Measurements from ENCODE around the gene TSPAN9.

Gene TSPAN9

DNA sequence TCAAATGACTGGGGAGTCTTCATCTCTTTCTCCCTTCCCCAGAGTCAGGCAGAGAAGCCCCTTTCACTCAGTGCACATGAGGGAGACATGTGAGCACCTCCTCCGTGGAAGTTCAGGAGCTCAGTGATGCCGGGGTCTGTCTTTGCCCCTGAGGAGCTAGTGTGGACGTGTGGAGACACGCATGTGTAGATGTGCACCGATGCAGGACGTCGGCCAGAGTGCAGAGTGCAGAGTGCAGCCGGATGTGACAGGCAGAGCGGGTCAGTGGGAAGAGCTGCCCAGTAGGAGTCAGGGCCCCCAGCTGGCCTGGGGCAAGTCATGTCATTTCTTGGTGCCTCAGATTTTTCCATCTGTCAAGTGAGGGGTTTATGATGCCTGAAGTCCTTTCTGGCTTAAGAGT is 20.7 kb downstream of the TSPAN9 start:
- Histone ChIP-seq H3K9me3 (ENCODE audit: low read length) (no peaks in the 10 kb centered on the region), H3K79me2 (ENCODE audit: insufficient read depth, low read length) (no peaks in the 10 kb centered on the region), H3K4me3 (ENCODE audit: low read depth, low read length, poor library complexity, severe bottlenecking) (peak overlapping the region; percentile 24), H3F3A (ENCODE audit: insufficient read depth, low read length) (no peaks in the 10 kb centered on the region), H3K4me2 (ENCODE audit: low read length) (peak overlapping the region; percentile 36; the same call in 1 of the 2 replicates), H3K27ac (ENCODE audit: low read depth, low read length, poor library complexity, severe bottlenecking) (no peak overlapping the region), H3K9ac (ENCODE audit: low read length) (no peak overlapping the region), H3K9me2 (ENCODE audit: low read depth, low read length) (no peaks in the 10 kb centered on the region), H3K4me1 (ENCODE audit: insufficient read depth, low read length, severe bottlenecking) (peaks cover 11% of the 10 kb centered on the region), H2AFZ (ENCODE audit: low read length) (no peak overlapping the region), H4K20me1 (ENCODE audit: insufficient read depth, low read length) (no peaks in the 10 kb centered on the region), H3K36me3 (ENCODE audit: insufficient read depth, low read length) (no peaks in the 10 kb centered on the region), H3K27me3 (ENCODE audit: insufficient read depth, low read length) (peaks cover 4% of the 10 kb centered on the region; the same call in 1 of the 2 replicates)
- TF ChIP-seq EZH2 (IDR thresholded peaks at IDR 0.05; ENCODE audit: borderline replicate concordance, low read length) (no peak), CTCF (IDR thresholded peaks at IDR 0.05; ENCODE audit: low read length) (no peak)

DNA sequence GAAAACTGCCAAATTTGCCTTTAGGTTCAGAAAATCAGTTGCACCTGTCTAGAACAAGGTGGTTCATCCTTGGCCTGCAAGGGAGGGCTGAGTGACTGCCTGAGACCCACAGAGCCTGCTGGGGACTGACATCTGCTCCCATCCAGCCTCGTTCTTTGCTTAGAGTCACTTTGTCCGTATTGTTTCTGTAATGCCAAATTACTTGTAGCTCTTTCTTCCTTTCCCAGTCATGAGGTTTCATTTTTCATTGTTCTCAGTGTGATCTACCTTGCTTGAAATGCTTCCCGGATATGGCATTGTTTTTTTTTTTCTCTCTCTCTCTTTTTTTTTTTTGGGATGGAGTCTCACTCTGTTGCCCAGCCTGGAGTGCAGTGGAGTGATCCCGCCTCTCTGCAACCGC is 21.3 kb downstream of the TSPAN9 start:
- Histone ChIP-seq H3K9ac (ENCODE audit: low read length) (no peak overlapping the region), H3K9me2 (ENCODE audit: low read depth, low read length) (no peaks in the 10 kb centered on the region), H2AFZ (ENCODE audit: low read length) (no peak overlapping the region), H3K4me3 (ENCODE audit: low read depth, low read length, poor library complexity, severe bottlenecking) (no peak overlapping the region), H3K79me2 (ENCODE audit: insufficient read depth, low read length) (no peaks in the 10 kb centered on the region), H3K27me3 (ENCODE audit: insufficient read depth, low read length) (peaks cover 7% of the 10 kb centered on the region; the same call in 1 of the 2 replicates), H3K4me1 (ENCODE audit: insufficient read depth, low read length, severe bottlenecking) (peaks cover 11% of the 10 kb centered on the region), H3K9me3 (ENCODE audit: low read length) (no peaks in the 10 kb centered on the region), H3K27ac (ENCODE audit: low read depth, low read length, poor library complexity, severe bottlenecking) (no peak overlapping the region), H3F3A (ENCODE audit: insufficient read depth, low read length) (no peaks in the 10 kb centered on the region), H3K36me3 (ENCODE audit: insufficient read depth, low read length) (no peaks in the 10 kb centered on the region), H3K4me2 (ENCODE audit: low read length) (no peak overlapping the region), H4K20me1 (ENCODE audit: insufficient read depth, low read length) (no peaks in the 10 kb centered on the region)
- TF ChIP-seq EZH2 (IDR thresholded peaks at IDR 0.05; ENCODE audit: borderline replicate concordance, low read length) (no peak), CTCF (IDR thresholded peaks at IDR 0.05; ENCODE audit: low read length) (no peak)

- no peak overlapping the region for H3K4me3 ChIP-seq (ENCODE audit: low read depth, low read length, poor library complexity, severe bottlenecking)
- H3K79me2 ChIP-seq (ENCODE audit: insufficient read depth, low read length) = no peaks in the 10 kb centered on the region
- no peak overlapping the region for H3K9ac ChIP-seq (ENCODE audit: low read length)
- no peaks in the 10 kb centered on the region for H3K9me3 ChIP-seq (ENCODE audit: low read length)
- no peak overlapping the region for H2AFZ ChIP-seq (ENCODE audit: low read length)
- H3F3A ChIP-seq (ENCODE audit: insufficient read depth, low read length) = no peaks in the 10 kb centered on the region
- no peak overlapping the region for H3K27ac ChIP-seq (ENCODE audit: low read depth, low read length, poor library complexity, severe bottlenecking)
- TF ChIP-seq EZH2 (IDR thresholded peaks at IDR 0.05; ENCODE audit: borderline replicate concordance, low read length) (no peak), CTCF (IDR thresholded peaks at IDR 0.05; ENCODE audit: low read length) (no peak)
- H3K4me2 ChIP-seq (ENCODE audit: low read length) = no peak overlapping the region
- H3K4me1 ChIP-seq (ENCODE audit: insufficient read depth, low read length, severe bottlenecking) = peaks cover 11% of the 10 kb centered on the region
- no peaks in the 10 kb centered on the region for H4K20me1 ChIP-seq (ENCODE audit: insufficient read depth, low read length)
- no peaks in the 10 kb centered on the region for H3K36me3 ChIP-seq (ENCODE audit: insufficient read depth, low read length)
- peaks cover 10% of the 10 kb centered on the region; the same call in 1 of the 2 replicates for H3K27me3 ChIP-seq (ENCODE audit: insufficient read depth, low read length)
- H3K9me2 ChIP-seq (ENCODE audit: low read depth, low read length) = no peaks in the 10 kb centered on the region
Observed at GRCh38 chr12:3099146-3099545, 22.0 kb downstream of the TSPAN9 start.

All from OCI-LY1 (cell line).